Stimulated activated CD8-positive, alpha-beta memory T cell treated with anti-CD3 and anti-CD28 coated beads, Interleukin-15, amount 100 ng/mL, for 48 hours (primary cell): ENCODE results near the gene RPTN.
A peak's percentile ranks its signal among the peaks of the same experiment; 100 is the strongest.
"Not testable (repeated sequence)": the region's sequence is repeated elsewhere in the genome, so short reads cannot be mapped to it uniquely, and the experiment has no call there.

Experiments used
- DNase-seq, 2 donors: peaks; one replicate each; pipeline ENCODE4 v3.0.0-alpha.2; 2020; ENCODE audit warnings: low read depth in 2 of 2

The RPTN gene

DNA sequence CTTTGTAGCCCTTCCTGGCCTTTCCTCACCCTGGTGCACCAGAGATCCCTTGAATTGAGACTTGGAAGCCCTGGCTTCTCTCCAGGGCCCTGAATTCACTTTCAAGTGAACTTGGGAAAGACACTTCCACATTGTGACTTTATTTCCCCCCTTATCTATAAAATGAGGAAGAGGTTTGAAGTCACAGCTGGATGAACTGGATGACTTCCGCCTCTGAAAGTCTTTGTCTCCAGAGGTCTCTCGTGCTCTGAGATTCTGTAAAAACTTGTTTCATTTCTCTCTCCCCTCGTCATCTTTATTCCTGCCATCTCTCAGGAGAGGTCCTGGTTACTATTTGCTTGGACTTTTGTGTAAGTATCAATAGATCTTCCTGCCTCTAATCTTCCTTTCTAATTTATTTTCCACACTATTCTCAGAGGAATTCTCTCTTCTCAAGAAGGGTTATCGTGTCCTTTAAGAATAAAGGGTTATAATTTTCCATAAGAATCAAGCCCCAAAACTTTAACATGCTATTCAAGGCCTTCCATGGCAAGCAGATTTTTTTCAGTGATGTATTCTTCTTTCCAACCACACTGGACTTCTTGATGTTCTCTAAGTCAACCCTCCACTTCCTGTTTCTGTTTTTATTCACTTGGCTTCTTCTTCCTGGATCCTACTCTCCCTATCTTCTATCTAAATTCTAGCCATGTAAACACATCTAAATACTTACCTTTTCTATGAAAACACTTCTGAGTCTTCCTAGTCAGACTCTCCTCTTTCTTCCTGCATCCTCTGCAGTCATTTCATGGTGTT, 6.5 kb upstream of the RPTN start:
- no peak for DNase-seq

DNA sequence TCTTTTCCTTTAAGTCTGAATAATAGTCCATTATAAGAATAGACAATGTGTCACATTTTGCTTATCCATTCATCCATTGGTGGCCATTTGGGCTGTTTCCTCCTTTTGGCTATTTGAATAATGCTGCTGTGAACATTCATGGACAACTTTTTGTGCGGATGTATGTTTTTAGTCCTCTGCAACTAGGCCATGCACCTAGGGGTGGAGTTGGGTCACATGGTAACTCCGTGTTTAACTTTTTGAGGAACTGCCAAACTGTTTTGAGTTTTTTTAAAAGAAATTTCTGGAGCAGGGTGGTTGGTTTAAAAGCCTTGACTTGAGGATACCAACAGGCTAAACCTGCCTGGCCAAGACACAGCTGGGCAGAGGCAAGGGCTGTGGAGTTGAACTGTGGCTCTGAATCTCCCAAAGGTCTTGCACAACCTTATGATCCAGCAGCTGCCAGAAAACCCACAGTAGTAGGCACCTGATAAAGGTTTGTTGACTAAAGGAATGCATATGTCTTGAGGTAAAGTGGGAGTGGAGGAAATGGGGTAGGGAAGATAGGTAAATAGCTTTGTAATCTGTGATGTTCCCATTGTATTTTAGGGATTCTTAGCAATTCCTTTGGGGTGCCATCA, 5.6 kb upstream of the RPTN start:
- DNase-seq, result no peak

DNA sequence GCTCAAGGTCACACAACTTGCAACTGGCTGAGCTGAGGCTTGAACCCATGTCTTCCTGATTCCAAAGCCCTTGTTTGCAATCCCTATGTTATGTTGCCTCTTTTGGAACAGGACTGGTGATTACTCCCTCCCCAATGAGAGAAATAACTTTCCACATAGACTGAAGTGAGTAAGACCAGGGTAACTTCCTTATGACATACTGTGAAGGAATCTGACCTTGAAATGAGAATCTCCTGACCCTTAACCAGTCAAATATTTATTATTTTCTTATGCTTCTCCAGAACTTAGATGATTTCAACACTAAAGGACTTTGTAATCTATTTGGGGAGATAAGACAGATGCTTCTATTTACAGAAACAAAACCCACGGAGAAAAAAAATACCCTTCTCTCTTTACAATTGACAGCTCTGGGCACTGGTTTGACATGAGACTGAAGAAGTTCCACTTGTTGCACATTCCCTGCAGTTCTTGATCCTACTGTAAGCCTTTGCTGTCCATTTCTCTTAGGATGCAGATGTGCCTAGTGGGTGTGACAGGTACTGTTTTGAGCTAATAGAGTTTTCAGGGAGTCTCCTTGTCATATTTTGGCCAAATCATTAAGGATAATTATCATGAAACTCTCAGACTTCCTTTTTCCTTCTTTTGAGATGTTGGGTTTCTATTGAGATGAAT, 3.9 kb upstream of the RPTN start:
- no peak for DNase-seq

DNA sequence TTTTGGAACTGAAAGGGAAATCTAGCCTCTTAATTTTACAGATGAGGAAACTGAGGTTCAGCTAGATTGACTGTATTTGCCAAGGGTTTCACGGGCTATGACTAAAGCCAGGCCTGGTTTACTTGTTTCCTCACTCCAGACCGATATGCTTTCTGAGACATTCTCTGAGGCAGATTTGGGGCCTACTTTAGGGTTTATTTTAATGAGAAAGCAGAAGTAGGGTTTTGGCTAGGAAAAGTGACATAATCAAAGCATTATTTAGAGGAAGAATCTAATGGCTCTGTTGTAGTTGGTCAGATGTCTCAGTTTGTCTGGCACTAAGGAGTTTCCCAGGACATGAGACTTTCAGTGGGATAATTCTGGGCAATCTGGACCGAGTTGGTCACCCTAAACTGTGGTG, 1.5 kb upstream of the RPTN start:
- DNase-seq, result no peak

DNA sequence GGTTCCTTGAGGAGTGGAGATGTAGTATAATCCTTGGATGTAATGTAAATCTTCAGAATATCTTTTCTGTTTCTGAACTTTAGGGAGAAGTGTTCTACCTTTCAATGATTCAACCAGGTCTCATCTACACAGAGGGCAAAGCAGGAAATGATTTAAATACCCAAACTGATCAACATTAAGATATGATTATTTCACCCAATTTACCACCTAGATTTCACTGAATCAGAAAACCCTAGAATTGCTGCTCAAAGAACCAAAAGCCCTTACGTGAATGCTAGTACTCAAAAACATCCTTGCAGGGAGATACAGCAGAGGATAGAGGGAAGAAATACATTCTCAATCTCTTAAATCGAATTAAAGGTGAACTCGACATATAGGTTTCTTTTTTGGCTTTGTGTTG, 5.0 kb downstream of the RPTN start:
- DNase-seq, result no peak

DNA sequence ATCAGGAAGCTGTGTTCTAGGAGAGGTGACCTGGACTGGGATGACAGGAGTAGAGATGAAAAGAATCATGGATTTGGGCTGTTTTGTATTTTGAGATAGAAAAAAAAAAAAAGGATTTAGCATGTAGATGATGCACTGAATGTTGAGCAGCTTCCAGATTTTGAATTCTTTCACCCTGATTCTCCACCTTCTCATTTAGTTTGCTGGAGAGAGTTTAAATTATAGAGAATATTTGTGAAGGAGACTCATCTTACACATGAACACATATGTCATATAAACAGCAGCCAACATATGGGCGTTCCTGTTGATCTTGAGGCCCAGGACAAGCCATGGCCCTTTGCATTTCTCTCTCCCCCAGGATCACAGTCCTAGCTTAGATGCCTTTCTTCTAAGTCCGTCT, 7.4 kb downstream of the RPTN start:
- DNase-seq, result no peak

DNA sequence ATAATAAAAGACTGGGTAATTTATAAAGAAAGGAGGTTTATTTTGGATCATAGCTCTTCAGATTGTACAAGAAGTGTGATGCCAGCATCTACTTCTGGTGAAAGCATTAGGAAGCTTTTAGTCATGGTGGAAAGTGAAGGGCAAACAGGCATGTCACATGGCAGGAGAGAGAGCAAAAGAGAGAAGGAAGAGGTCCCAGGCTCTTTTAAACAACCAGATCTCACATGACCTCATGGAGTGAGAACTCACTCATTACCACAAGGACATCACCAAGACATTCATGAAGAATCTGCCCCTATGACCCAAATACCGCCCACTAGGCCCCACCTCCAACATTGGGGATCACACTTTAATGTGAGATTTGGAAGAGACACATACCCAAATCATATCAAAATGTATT, 10.0 kb downstream of the RPTN start:
- no peak for DNase-seq

DNA sequence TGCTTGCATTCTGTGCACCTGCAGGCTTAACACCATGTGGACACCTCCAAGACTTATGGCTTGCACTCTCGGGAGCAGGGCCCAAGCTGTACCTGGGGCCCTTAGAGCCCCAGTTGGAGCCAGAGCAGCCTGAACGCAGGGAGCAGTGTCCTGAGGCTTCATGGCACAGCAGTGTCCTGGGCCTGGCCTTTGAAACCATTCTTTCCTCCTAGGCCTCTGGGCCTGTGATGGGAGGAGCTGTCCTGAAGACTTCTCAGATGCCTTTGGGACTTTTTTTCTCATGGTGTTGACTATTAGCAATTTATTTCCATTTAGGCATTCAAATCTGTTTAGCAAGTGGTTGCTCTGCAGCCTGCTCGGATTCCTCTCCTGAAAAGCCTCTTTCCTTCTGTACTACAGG, 11.0 kb downstream of the RPTN start:
- no peak for DNase-seq

DNA sequence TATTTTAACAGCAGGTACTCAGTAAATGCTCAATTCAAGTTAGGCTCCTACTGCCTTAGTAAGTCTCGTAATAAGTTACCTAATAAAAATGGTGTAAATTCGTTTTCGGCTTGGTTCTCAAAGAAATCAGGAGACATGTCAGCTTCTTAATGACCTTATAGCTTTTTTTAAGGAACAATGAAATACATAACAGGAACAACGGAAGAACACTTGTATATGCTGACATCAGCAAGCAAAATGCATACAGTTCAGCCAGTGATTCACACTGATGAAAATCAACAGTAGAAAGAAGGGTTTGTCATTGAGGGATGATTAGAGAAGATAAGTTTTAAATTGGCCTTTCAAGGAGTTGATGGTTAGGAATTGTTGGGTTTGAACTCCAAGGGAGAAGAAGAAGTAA, 13.3 kb downstream of the RPTN start:
- DNase-seq, result no peak

DNA sequence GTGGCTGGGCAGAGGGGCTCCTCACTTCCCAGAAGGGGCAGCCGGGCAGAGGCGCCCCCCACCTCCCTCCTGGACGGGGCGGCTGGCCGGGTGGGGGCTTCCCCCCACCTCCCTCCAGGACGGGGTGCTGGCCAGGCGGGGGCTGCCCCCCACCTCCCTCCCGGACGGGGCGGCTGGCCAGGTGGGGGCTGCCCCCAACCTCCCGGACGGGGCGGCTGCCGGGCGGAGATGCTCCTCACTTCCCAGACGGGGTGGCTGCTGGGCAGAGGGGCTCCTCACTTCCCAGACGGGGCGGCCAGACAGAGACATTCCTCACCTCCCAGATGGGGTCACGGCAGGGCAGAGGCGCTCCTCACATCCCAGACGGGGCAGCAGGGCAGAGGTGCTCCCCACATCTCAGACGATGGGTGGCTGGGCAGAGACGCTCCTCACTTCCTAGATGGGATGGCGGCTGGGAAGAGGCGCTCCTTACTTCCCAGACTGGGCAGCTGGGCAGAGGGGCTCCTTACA, 14.3 kb downstream of the RPTN start:
- DNase-seq, result not testable (repeated sequence)

DNA sequence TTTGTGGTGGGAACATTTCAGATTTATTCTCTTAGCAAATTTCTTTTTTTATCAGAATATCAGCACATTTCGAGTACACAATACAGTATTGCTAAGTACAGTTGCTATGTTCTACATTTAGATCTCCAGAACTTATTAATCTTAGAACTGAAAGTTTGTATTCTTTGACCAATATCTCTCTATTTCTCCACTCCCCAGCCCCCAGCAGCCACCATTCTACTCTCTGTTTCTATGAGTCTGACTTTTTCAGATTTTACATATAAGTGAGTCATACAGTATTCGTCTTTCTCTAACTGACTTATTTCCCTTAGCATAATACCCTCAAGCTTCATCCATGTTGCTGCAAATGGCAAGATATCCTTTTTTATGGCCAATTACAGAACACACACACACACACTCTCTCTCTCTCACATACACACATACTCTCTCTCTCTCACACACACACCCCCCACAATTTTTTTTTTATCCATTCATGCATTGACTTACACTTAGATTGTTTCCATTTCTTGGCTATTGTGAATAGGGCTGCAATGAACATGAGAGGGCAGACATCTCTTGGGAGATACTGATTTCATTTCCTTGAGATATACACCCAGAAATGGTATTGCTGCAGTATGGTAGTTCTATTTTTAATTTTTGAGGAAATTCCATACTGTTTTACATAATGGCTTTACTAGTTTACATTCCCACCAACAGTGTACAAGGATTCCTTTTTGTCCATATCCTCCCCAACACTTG, 15.7 kb downstream of the RPTN start:
- peak in 1 of 2 donors; percentile 31 for DNase-seq

DNA sequence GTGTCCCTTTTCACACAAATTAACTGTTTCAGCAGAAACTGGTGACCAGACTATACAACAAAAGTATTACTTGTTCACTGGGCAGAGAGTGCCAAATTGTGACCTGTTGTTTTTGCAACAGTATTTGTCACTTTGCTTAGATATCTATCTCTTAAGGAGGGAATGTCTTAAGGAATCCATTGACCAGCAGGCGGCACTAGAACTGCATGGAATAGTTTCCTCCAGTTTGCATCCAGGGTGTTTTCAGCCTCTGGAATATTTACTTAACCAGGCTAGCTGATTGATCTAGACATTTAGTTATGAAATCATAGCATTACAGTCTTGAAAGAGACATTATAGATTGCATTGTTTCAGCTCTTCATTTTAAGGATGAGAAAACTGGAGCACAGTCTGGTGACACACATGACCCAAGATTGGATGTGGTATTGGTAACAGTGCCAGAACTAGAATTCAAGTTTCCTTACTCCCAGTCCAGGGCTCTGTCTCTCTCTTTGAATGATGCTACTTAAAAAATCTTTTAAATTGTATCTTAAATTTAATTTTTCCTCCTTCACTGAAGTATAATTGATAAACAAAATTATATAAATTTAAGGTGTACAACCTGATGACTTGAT, 16.9 kb downstream of the RPTN start:
- no peak for DNase-seq

DNA sequence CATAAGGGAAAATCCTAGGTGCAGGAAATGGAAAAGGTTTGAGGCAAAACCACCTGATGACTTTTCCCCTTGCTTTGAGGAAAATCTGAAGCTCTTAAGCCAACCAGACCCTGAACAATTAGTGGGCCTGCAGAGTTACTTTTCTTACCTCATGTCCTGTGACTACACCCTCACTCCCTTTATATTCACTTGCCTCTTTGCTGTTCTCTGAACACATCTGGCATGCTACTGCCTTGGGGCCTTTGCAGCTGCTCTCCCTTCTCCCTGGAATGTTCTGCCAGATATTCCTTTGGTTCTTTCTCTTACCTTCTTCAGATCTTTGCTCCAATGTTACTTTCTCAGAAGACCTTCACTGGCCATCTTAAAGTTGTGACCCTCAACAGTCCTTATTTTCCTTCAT, 21.8 kb downstream of the RPTN start:
- DNase-seq, result no peak

DNA sequence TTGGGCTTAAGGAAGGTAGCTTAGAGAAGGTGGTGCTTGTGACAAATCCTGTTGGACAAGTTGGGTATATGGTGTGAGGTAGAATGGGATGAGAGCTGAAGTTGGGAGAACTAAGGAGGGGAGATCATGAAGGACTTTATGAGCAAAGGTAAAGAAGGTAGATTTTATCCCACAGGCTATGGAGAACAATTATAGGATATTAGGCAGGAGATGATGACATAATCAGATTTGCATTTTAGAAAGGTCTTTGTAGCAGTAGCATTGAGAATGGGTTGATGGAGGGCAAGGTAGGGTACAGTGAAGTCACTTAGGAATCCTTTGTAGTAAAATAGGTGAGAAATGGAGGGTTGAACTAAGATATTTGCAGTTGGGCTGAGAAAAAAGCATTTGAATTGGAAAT, 28.8 kb downstream of the RPTN start:
- no peak for DNase-seq

DNA sequence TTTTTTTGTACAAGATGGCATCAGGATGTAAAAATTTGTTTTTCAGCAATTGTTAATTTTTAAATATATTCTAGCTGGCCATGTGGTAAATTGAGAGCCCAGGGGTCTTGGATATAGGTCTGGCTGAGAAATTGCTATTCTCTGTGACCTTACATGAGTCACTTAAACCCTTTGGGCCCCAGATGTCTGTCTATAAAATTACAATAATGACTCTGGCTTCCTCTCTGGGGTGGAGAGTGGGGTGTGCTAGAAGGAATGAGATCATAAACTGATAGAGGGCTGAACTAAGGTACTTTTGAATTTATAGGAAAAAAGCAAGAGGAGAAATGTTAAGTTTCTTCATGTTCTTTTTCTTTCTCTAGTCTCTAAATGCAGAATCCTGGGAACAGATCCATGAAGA, 31.4 kb downstream of the RPTN start:
- DNase-seq, result no peak

DNA sequence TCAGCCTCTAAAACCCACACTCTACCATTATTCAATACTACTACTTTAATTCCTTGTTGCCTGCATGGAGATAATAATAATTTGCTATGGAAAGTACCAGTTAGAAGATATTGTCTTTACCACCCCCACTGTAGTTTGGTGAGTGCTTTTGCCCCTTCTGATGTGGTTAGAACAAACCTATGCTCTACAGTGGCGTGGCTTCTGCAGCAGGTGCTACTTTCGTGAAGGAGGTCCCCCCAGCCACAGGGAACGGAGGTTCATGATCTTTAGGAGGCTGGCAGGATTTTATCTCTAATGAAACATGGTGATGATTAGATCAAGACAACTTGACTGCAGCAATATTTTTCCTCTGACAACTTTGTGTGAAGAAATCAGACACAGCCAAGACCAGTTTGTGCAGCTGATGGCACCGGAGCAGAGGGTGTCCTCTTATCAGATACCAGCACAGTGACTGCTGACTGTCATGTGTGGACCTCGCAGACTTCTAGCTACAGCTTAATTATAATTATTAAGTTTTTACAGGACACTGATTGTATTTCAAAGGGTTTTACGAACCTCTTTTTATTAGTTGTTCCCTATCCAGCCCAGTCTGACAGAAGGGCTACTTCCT, 33.1 kb downstream of the RPTN start:
- no peak for DNase-seq

DNA sequence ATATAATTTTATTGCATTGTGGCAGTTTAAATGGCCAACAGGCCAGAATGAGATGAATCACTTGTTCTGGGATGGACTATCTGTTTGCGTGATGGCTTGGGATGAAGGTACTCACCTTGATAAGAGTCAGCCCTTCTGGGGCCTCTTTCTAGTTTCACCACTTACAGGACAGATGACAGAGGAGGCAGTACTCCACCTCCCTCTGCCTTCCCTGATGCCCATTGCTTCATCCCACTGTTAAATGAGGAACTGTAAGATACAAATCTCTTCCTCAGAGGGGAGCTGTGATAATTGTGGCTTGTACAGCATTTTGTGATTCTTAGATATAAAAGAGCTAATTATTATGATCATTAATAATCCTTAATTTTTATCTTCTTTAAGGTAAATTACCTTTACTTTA, 40.1 kb downstream of the RPTN start:
- DNase-seq, result no peak

DNA sequence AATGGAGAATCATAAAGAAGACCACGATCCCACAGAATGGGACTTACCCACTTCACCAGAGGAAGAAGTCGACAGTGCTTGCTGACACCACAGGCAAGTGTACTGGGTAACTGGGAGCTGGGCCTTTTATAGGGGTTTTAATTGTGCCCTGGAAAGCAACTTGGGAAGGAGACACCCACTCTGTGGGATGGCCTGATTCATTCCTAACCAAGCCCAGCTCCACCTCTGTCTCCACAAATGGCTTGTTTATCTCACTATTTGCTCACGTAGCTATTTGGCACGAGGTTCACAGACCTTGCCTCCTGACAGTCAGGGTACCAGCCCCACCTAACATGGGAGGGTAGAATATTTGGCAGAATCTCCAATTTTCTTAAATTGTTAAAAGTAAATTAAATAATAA, 43.7 kb downstream of the RPTN start, which contains the start of gene TCHH:
Gene TCHH (minus strand): TSS at position 101 of the 400 bp plus-strand sequence. CDS start 1,364 bp downstream, outside the sequence.
- no peak for DNase-seq

DNA sequence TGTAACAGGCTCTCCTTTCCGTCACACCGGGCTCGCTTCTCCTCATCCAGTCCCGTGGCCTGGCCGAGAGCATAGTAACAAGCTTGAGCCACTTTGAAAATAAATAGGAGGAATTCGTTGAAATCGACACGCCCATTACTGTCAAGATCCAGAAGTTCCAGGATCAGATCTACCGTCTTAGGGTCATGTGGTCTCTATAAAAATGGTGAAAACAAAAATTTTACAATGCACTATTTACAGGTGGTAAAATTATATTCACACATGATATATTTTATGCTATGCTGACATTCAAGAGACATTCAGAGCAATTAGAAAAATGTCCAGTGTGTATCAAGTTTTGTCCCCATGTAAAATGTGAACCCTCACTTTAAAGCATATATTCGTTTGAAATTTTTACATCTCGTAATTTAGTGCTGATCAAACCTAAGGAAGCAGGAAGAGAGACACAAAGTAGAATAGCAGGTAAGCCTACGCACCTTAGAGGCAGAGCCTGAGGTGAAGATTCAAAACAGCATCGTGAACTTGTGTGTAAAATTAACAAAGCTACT, 46.1 kb downstream of the RPTN start:
- DNase-seq, result no peak

DNA sequence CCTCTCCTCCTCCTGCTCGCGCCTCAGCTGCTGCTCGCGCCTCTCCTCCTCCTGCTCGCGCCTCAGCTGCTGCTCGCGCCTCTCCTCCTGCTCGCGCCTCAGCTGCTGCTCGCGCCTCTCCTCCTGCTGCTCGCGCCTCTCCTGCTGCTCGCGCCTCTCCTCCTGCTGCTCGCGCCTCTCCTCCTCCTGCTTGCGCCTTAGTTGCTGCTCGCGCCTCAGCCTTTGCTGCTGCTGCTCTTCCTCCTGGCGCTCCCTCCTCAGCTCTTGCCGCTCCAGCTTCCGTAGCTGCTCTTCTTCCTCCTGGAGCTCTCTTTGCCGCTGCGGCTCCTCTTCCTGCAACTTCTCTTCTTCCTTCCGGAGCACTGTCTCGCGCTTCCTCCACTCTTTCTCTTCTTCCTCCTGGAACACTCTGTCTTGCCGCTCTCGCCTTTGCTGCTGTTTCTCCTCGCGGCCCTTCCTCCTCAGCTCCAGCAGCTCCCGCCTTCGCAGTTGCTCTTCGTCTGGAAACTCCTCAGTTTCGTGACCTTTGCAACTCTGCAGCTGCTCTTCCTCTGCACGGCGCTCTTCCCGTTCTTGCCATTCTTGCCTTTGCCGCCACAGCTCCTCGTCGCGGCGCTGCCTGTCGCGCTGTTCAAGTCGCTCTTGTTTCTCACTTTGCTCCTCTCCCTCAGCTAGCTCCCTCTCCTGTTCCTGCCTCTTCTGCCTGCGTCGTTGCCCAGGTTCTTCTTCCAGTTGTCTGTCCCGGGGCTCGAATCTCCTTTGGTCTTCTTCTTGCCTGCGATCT, 46.7 kb downstream of the RPTN start:
- no peak for DNase-seq
